Epidermal melanocyte (primary cell): ENCODE measurements around the gene MBD1.
"Not testable (repeated sequence)": the region's sequence is repeated elsewhere in the genome, so short reads cannot be mapped to it uniquely, and the experiment has no call there.

Source experiments
- DNase-seq: peaks from one replicate; pipeline ENCODE4 v3.0.0; 2011; ENCODE audit warnings: low spot score; ENCODE audit not compliant: insufficient read length

MBD1 gene

GRCh38 chr18:50274044-50274442, 7.3 kb downstream of the MBD1 start:
- DNase-seq = no peak

GRCh38 chr18:50273203-50274043, 7.9 kb downstream of the MBD1 start:
- no peak for DNase-seq

GRCh38 chr18:50272568-50272967, 8.8 kb downstream of the MBD1 start:
- no peak for DNase-seq

GRCh38 chr18:50268022-50268747, 13.1 kb downstream of the MBD1 start:
- peak; percentile 80 for DNase-seq

- DNase-seq = peak; percentile 96
These were observed 15.0 kb downstream of the MBD1 start, which contains the start of gene CFAP53 for GRCh38 chr18:50266248-50266704. Gene CFAP53, minus strand, starts transcription at chr18:50266495. Its CDS starts 91 bp downstream, at chr18:50266404.

GRCh38 chr18:50262977-50263376, 18.3 kb downstream of the MBD1 start:
- no peak for DNase-seq

- no peak for DNase-seq
These were observed 30.4 kb downstream of the MBD1 start for GRCh38 chr18:50250935-50251334.

GRCh38 chr18:50249576-50249975, 31.7 kb downstream of the MBD1 start:
- DNase-seq = no peak

GRCh38 chr18:50247561-50247960, 33.8 kb downstream of the MBD1 start:
- no peak for DNase-seq

- not testable (repeated sequence) for DNase-seq
These were observed 39.6 kb downstream of the MBD1 start for GRCh38 chr18:50241768-50242167.

- no peak for DNase-seq
These were observed 41.2 kb downstream of the MBD1 start for GRCh38 chr18:50240080-50240563.

GRCh38 chr18:50232419-50232818, 48.9 kb downstream of the MBD1 start:
- DNase-seq = no peak

GRCh38 chr18:50231621-50232020, 49.7 kb downstream of the MBD1 start:
- DNase-seq = no peak

- not testable (repeated sequence) for DNase-seq
These were observed 61.1 kb downstream of the MBD1 start for GRCh38 chr18:50220249-50220648.
